ENCODE measurements around the gene SERPINB11. TPM values are rescaled to one million over a fixed set of nuclear protein-coding genes. Genes with fewer than 3 reads are reported as not detected.
"Not testable (repeated sequence)": the region's sequence is repeated elsewhere in the genome, so short reads cannot be mapped to it uniquely, and the experiment has no call there.

Gene SERPINB11, protein sequence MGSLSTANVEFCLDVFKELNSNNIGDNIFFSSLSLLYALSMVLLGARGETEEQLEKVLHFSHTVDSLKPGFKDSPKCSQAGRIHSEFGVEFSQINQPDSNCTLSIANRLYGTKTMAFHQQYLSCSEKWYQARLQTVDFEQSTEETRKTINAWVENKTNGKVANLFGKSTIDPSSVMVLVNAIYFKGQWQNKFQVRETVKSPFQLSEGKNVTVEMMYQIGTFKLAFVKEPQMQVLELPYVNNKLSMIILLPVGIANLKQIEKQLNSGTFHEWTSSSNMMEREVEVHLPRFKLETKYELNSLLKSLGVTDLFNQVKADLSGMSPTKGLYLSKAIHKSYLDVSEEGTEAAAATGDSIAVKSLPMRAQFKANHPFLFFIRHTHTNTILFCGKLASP
- total RNA-seq (not detected), polyA plus RNA-seq (not detected)
- long read RNA-seq, donor 1, result 0 reads
- long read RNA-seq, donor 2, result 0 reads

DNA sequence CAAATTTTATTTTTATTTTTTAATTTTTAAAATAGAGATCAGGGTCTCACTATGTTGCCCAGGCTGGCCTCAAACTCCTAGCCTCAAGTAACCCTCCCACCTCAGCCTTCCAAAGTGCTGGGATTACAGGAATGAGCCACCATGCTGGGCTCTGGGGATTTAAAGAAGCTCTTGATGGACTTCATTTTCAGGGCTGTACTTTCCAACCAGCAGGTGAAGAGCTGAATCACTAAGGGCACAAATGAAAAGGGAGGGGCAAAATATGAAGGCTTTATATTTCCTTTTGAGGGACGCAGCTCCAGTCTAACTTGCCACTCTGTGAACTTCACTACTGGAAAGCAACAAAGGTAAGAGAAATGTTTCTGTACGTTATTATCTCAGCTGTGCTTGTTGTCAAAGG lies at the start of gene SERPINB11:
Gene SERPINB11 (plus strand): TSS at position 301 of the 400 bp plus-strand sequence. CDS start 7,234 bp downstream, outside the sequence.
- Histone ChIP-seq H3K4me1 (no peaks in the 10 kb centered on the region), H3K27ac (no peak within 1 kb of the TSS), H3K36me3 (ENCODE audit: insufficient read depth in 1 of 2, low read depth in 1 of 2) (no peaks in the 10 kb centered on the region), H3K9me3 (no peaks in the 10 kb centered on the region), H3K27me3 (ENCODE audit: insufficient read depth in 3 of 3, low read length in 2 of 3) (no peaks in the 10 kb centered on the region), H3K4me3 (no peak within 1 kb of the TSS)
- no peak for ATAC-seq
- 66 to 72% (median 68%) methylated on average over 2 of the region's 2 CpGs for WGBS, 3 donors
- intact Hi-C loops (cut with DNase I), result no loop called here
- TF ChIP-seq, protein P1, sequence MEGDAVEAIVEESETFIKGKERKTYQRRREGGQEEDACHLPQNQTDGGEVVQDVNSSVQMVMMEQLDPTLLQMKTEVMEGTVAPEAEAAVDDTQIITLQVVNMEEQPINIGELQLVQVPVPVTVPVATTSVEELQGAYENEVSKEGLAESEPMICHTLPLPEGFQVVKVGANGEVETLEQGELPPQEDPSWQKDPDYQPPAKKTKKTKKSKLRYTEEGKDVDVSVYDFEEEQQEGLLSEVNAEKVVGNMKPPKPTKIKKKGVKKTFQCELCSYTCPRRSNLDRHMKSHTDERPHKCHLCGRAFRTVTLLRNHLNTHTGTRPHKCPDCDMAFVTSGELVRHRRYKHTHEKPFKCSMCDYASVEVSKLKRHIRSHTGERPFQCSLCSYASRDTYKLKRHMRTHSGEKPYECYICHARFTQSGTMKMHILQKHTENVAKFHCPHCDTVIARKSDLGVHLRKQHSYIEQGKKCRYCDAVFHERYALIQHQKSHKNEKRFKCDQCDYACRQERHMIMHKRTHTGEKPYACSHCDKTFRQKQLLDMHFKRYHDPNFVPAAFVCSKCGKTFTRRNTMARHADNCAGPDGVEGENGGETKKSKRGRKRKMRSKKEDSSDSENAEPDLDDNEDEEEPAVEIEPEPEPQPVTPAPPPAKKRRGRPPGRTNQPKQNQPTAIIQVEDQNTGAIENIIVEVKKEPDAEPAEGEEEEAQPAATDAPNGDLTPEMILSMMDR (IDR thresholded peaks at IDR 0.05), result no peak
- DNase-seq, result no peak

DNA sequence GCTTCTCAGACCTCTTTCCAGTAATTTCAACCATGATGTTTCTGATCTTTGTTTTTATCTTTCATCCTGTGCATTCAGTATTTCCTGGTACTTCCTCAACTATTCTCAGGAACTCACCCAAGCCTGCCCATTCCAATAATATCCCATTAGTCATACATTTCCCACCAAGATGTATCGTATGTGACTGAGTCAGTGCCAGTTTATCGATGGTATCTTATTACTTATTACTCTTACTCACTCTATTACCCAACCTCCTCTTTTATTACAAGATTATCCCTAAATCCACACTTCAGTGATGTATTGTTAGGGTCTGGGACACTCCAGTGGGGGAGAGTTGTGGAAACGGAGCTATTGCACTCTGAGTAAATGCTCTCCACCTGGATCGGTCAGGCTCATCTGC lies 43.8 kb upstream of the SERPINB11 start:
- H3K4me1 ChIP-seq; ATAC-seq; H3K27ac ChIP-seq; H3K4me3 ChIP-seq; H3K27me3 ChIP-seq (ENCODE audit: insufficient read depth in 3 of 3, low read length in 2 of 3); DNase-seq; intact Hi-C loops (cut with DNase I); H3K36me3 ChIP-seq (ENCODE audit: insufficient read depth in 1 of 2, low read depth in 1 of 2); H3K9me3 ChIP-seq: not testable (repeated sequence)
- WGBS, 3 donors, result 60 to 67% (median 62%) methylated on average over 4 of the region's 4 CpGs

DNA sequence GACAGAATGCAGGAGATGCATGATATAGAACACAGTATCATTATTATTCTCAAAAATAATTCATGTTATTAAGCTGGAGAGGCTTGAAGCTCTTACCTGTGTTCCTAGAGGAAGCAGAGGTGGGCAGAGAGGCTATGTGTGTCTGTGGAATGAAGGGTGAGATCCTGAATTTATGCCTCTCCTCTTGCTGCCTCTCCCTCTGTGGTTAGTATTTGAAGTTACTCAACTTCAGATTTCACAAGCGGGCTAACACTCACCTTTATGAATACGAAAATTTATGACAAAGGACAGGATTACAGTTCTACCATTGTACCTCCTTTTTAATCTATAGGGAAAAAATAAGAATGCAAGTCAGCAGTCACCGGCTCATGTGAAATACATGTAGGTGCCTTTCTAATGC lies 41.0 kb upstream of the SERPINB11 start, which contains the start of gene SERPINB3:
Gene SERPINB3 (minus strand): TSS at position 144 of the 400 bp plus-strand sequence. CDS start 677 bp downstream, outside the sequence.
- DNase-seq; H3K27ac ChIP-seq; H3K4me3 ChIP-seq; H3K4me1 ChIP-seq; H3K27me3 ChIP-seq (ENCODE audit: insufficient read depth in 3 of 3, low read length in 2 of 3); ATAC-seq; intact Hi-C loops (cut with DNase I); H3K36me3 ChIP-seq (ENCODE audit: insufficient read depth in 1 of 2, low read depth in 1 of 2); H3K9me3 ChIP-seq: not testable (repeated sequence)
- 74 to 85% (median 78%) methylated on average over 2 of the region's 3 CpGs for WGBS, 3 donors

DNA sequence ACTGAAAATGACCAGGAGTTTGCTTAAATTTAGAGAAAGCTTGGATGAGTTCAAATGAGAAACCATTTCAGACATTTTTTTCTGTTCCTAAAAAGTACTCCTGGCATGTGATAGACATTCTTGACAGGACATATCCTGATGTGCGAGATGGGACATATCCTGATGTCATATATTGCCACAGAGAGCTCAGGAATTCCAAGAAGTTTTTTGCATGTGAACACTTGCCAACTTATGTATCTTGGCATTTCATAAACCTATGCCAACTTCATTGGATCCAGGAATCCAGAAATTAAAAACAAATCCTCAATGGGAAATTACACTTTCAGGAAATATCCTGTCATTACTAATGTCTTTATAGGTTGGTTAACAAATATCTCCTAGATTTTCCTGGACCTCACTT lies 38.2 kb upstream of the SERPINB11 start:
- Histone ChIP-seq H3K9me3 (no peaks in the 10 kb centered on the region), H3K4me1 (no peaks in the 10 kb centered on the region), H3K27me3 (ENCODE audit: insufficient read depth in 3 of 3, low read length in 2 of 3) (peaks cover 0 to 4% (median 0%) of the 10 kb centered on the region in 3 donors), H3K4me3 (no peak overlapping the region), H3K36me3 (ENCODE audit: insufficient read depth in 1 of 2, low read depth in 1 of 2) (no peaks in the 10 kb centered on the region), H3K27ac (no peak overlapping the region)
- WGBS, 3 donors, result 70 to 87% (median 74%) methylated on average over 1 of the region's 1 CpG
- no peak for DNase-seq
- no peak for ATAC-seq
- intact Hi-C loops (cut with DNase I), result no loop called here
- TF ChIP-seq, protein P1 (IDR thresholded peaks at IDR 0.05), result no peak

DNA sequence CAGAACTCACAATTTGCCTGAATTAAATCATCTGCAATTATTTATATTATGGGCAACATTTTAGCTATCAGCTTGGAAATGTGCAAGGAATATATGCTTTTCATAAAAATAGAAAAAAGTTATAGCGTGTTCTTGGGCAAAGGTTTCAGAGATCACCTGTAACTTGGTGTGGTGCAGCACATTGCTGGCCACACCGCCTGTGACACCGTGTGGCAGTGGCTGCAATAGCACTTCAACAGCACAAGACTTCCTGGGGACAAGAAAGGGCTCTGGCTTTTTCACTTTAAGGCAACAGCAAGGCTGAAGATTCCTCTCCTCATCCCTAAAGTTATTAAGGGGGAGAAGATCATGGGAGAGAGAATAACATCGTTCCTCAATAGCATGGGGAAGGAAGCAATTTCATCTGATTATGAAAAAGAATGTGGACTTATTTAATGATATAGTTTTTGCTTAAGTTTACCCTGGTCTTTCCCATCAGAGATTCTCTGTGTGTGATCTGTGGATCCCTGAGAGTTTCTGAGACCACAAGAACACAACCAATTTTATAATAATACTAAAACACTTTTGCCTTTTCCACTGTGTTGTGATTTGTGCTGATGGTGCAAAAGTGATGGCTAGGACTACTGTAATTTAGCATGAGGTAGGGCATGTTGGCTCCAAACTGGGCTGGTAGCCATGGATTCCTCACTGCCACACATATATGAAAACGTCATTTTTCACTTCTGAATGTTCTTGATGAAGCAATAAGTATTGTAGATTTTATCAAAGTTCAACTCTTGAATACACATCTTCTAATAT lies 26.0 kb upstream of the SERPINB11 start:
- DNase-seq (no peak), ATAC-seq (no peak)

More for the DNA sequence above, 26.0 kb upstream of the SERPINB11 start:
- Histone ChIP-seq H3K27me3 (ENCODE audit: insufficient read depth in 3 of 3, low read length in 2 of 3) (no peaks in the 10 kb centered on the region), H3K27ac (no peak overlapping the region), H3K36me3 (ENCODE audit: insufficient read depth in 1 of 2, low read depth in 1 of 2) (no peaks in the 10 kb centered on the region), H3K9me3 (no peaks in the 10 kb centered on the region), H3K4me3 (no peak overlapping the region), H3K4me1 (no peaks in the 10 kb centered on the region)
- WGBS, 3 donors, result 31 to 37% (median 31%) methylated on average over 5 of the region's 5 CpGs
- intact Hi-C loops (cut with DNase I), result no loop called here
- TF ChIP-seq, protein P1 (IDR thresholded peaks at IDR 0.05), result no peak
